Measurements from ENCODE around the gene FAM200B.

- TF ChIP-seq CTCF (IDR thresholded peaks at IDR 0.05) (no peak), POLR2A (IDR thresholded peaks at IDR 0.05) (no peak)
Measured at GRCh38 chr4:15656038-15656470, 25.6 kb upstream of the FAM200B start.
